ENCODE results near the gene ASF1A. TPM values are rescaled to one million over a fixed set of nuclear protein-coding genes. Genes with fewer than 3 reads are reported as not detected.
A peak's percentile ranks its signal among the peaks of the same experiment; 100 is the strongest.

Gene ASF1A
- total RNA-seq, 1 donor from 2014 or later, result 27.6 TPM

GRCh38 chr6:118892355-118892991 is 1.5 kb upstream of the ASF1A start:
- intact Hi-C loops (cut with micrococcal nuclease), result no loop called here
- peak overlapping the region; percentile 94 for H3K27ac ChIP-seq (replicated peaks)
- no peak for TF ChIP-seq CTCF (IDR thresholded peaks at IDR 0.05; ENCODE audit: borderline replicate concordance)
- DNase-seq, result no peak
- H3K4me3 ChIP-seq, result peak overlapping the region; percentile 95
- no peaks in the 10 kb centered on the region for H3K36me3 ChIP-seq
- peaks cover 56% of the 10 kb centered on the region for H3K4me1 ChIP-seq
- H3K27me3 ChIP-seq (ENCODE audit: low read depth), result no peaks in the 10 kb centered on the region
- H3K9me3 ChIP-seq (replicated peaks), result no peaks in the 10 kb centered on the region

GRCh38 chr6:118893064-118893806 is 717 bp upstream of the ASF1A start:
- H3K9me3 ChIP-seq (replicated peaks), result no peaks in the 10 kb centered on the region
- DNase-seq, result no peak
- no peaks in the 10 kb centered on the region for H3K36me3 ChIP-seq
- H3K4me3 ChIP-seq, result peak overlapping the region; percentile 95
- H3K4me1 ChIP-seq, result peaks cover 63% of the 10 kb centered on the region
- no peak for TF ChIP-seq CTCF (IDR thresholded peaks at IDR 0.05; ENCODE audit: borderline replicate concordance)
- intact Hi-C loops (cut with micrococcal nuclease), result no loop called here
- H3K27me3 ChIP-seq (ENCODE audit: low read depth), result no peaks in the 10 kb centered on the region
- H3K27ac ChIP-seq (replicated peaks), result peak overlapping the region; percentile 94

- no peaks in the 10 kb centered on the region for H3K9me3 ChIP-seq (replicated peaks)
- H3K4me3 ChIP-seq, result peak overlapping the region; percentile 95
- peak overlapping the region; percentile 94 for H3K27ac ChIP-seq (replicated peaks)
- TF ChIP-seq CTCF (IDR thresholded peaks at IDR 0.05; ENCODE audit: borderline replicate concordance), result no peak
- H3K4me1 ChIP-seq, result peaks cover 77% of the 10 kb centered on the region
- H3K36me3 ChIP-seq, result peaks cover 8% of the 10 kb centered on the region
- DNase-seq, result peak; percentile 72
- H3K27me3 ChIP-seq (ENCODE audit: low read depth), result no peaks in the 10 kb centered on the region
- intact Hi-C loops (cut with micrococcal nuclease), result no loop called here
Measured at GRCh38 chr6:118894425-118895260, 691 bp downstream of the ASF1A start.

- no peak for DNase-seq
- H3K9me3 ChIP-seq (replicated peaks), result no peaks in the 10 kb centered on the region
- H3K27ac ChIP-seq (replicated peaks), result peak overlapping the region; percentile 94
- intact Hi-C loops (cut with micrococcal nuclease), result no loop called here
- H3K4me3 ChIP-seq, result peak overlapping the region; percentile 95
- no peak for TF ChIP-seq CTCF (IDR thresholded peaks at IDR 0.05; ENCODE audit: borderline replicate concordance)
- H3K36me3 ChIP-seq, result peaks cover 8% of the 10 kb centered on the region
- H3K4me1 ChIP-seq, result peaks cover 83% of the 10 kb centered on the region
- H3K27me3 ChIP-seq (ENCODE audit: low read depth), result no peaks in the 10 kb centered on the region
Measured at GRCh38 chr6:118895261-118895560, 1.3 kb downstream of the ASF1A start.

GRCh38 chr6:118895859-118896258 is 1.9 kb downstream of the ASF1A start:
- intact Hi-C loops (cut with micrococcal nuclease), result no loop called here
- H3K4me1 ChIP-seq, result peaks cover 89% of the 10 kb centered on the region
- no peak for DNase-seq
- no peaks in the 10 kb centered on the region for H3K27me3 ChIP-seq (ENCODE audit: low read depth)
- peaks cover 8% of the 10 kb centered on the region for H3K36me3 ChIP-seq
- peak overlapping the region; percentile 94 for H3K27ac ChIP-seq (replicated peaks)
- TF ChIP-seq CTCF (IDR thresholded peaks at IDR 0.05; ENCODE audit: borderline replicate concordance), result no peak
- peak overlapping the region; percentile 95 for H3K4me3 ChIP-seq
- no peaks in the 10 kb centered on the region for H3K9me3 ChIP-seq (replicated peaks)
